ENCODE measurements around the gene ZBTB17.
"Not testable (repeated sequence)": the region's sequence is repeated elsewhere in the genome, so short reads cannot be mapped to it uniquely, and the experiment has no call there.

ZBTB17 gene

GRCh38 chr1:15933684-15934083, 42.2 kb downstream of the ZBTB17 start:
- H3K4me3 ChIP-seq (ENCODE audit: low read length), result no peak overlapping the region
- no peak for DNase-seq (ENCODE audit: low read depth)
- TF ChIP-seq CTCF (IDR thresholded peaks at IDR 0.05; ENCODE audit: insufficient read depth, low read depth, low read length, missing control alignments), result no peak

GRCh38 chr1:15932612-15933011, 43.3 kb downstream of the ZBTB17 start:
- H3K4me3 ChIP-seq (ENCODE audit: low read length), result no peak overlapping the region
- no peak for DNase-seq (ENCODE audit: low read depth)
- no peak for TF ChIP-seq CTCF (IDR thresholded peaks at IDR 0.05; ENCODE audit: insufficient read depth, low read depth, low read length, missing control alignments)

- TF ChIP-seq CTCF (IDR thresholded peaks at IDR 0.05; ENCODE audit: insufficient read depth, low read depth, low read length, missing control alignments), result no peak
- no peak overlapping the region for H3K4me3 ChIP-seq (ENCODE audit: low read length)
- DNase-seq (ENCODE audit: low read depth), result no peak
Observed at GRCh38 chr1:15931884-15932283, 44.0 kb downstream of the ZBTB17 start.

GRCh38 chr1:15931401-15931800, 44.5 kb downstream of the ZBTB17 start:
- no peak for DNase-seq (ENCODE audit: low read depth)
- no peak for TF ChIP-seq CTCF (IDR thresholded peaks at IDR 0.05; ENCODE audit: insufficient read depth, low read depth, low read length, missing control alignments)
- no peak overlapping the region for H3K4me3 ChIP-seq (ENCODE audit: low read length)

GRCh38 chr1:15928971-15929965, 46.6 kb downstream of the ZBTB17 start:
- H3K4me3 ChIP-seq (ENCODE audit: low read length), result no peak overlapping the region
- no peak for DNase-seq (ENCODE audit: low read depth)
- TF ChIP-seq CTCF (IDR thresholded peaks at IDR 0.05; ENCODE audit: insufficient read depth, low read depth, low read length, missing control alignments), result no peak

GRCh38 chr1:15926448-15926847, 49.5 kb downstream of the ZBTB17 start:
- H3K4me3 ChIP-seq (ENCODE audit: low read length), result not testable (repeated sequence)

GRCh38 chr1:15923241-15923640, 52.7 kb downstream of the ZBTB17 start:
- no peak overlapping the region for H3K4me3 ChIP-seq (ENCODE audit: low read length)
- DNase-seq (ENCODE audit: low read depth), result peak; percentile 94
- TF ChIP-seq CTCF (IDR thresholded peaks at IDR 0.05; ENCODE audit: insufficient read depth, low read depth, low read length, missing control alignments), result no peak

More at GRCh38 chr1:15926448-15926847, 49.5 kb downstream of the ZBTB17 start:
- DNase-seq (ENCODE audit: low read depth), result not testable (repeated sequence)
